ENCODE measurements around the gene DMPK.

DMPK gene

GRCh38 chr19:45786533-45786894 is 4.2 kb upstream of the DMPK start:
- no peak for DNase-seq (ENCODE audit: low read depth)

DNA sequence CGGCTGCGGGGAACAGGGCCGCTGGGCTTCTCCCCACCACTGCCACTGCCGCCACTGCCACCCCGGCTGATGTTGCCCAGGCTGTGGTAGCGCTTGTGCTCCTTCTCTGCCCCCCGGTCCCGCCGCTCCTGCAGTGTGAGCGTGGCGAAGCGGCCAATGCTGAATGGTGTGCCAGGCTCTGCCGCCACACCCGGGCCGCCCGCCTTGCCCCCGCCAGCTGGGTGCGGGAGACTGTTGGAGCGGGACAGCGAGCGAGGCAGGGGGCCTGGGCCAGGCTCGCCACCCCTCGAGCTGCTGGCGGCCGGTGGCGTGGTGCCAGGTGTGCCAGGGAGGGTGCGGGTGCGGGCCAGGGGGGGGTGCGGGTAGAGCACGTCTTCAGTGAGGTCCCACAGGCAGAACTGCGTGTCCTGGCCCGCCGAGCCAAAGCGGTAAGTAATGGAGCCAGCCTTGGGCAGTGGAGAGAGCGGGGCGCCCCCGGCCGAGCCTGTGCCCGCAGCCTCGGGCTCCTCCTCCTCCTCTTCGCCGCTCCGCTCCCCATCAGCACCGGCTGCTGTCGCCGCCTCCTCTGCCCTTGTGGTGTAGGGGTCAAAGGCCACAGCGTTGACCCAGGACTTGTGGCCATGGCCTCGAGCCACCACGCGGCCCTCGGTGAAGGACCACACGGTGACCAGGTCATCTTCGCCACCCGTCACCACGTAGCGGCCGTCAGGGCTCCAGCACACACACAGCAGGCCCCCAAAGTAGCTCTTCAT is 3.7 kb upstream of the DMPK start:
- no peak for DNase-seq (ENCODE audit: low read depth)

DNA sequence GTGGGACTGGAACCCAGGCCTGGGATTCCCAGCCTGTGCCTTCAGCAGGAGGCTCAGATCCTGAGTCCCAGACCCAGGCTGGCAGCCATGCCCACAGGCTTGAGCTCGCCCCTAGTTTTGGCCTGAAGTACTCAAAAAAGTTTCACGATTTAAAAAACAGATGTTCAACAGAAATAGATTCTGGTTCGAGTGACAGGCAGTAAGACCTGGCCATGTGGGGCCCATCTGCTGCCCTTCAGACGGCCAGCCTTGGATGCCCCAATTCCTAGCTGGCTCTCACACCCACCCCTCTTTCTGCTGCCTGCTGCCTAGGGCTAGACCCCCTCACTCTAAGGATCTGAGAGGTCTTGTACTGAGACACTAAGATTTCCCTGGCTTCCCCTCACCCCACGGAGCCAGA is 2.8 kb upstream of the DMPK start:
- no peak for DNase-seq (ENCODE audit: low read depth)

DNA sequence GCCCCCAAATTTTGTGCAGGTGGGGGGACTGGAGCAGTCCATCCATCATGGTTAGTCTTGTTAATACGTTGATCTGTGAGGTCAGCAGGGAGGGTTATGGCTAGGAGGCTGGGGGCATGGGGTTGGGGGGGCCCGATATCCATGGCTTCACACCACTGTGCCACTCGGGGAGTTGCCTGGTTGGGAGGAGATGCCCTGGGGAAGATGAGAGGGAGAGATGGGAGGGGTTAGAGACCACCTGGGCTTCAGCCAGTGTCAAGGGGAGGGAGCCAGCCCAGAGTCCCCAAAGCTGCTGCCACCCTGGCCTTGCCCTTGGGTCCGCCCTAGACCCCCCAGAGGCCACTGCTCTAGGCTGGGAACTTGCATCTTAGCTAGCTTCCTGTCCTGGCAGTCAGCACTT is 1.8 kb upstream of the DMPK start:
- no peak for DNase-seq (ENCODE audit: low read depth)

GRCh38 chr19:45782820-45783785 is 813 bp upstream of the DMPK start:
- no peak for DNase-seq (ENCODE audit: low read depth)

DNA sequence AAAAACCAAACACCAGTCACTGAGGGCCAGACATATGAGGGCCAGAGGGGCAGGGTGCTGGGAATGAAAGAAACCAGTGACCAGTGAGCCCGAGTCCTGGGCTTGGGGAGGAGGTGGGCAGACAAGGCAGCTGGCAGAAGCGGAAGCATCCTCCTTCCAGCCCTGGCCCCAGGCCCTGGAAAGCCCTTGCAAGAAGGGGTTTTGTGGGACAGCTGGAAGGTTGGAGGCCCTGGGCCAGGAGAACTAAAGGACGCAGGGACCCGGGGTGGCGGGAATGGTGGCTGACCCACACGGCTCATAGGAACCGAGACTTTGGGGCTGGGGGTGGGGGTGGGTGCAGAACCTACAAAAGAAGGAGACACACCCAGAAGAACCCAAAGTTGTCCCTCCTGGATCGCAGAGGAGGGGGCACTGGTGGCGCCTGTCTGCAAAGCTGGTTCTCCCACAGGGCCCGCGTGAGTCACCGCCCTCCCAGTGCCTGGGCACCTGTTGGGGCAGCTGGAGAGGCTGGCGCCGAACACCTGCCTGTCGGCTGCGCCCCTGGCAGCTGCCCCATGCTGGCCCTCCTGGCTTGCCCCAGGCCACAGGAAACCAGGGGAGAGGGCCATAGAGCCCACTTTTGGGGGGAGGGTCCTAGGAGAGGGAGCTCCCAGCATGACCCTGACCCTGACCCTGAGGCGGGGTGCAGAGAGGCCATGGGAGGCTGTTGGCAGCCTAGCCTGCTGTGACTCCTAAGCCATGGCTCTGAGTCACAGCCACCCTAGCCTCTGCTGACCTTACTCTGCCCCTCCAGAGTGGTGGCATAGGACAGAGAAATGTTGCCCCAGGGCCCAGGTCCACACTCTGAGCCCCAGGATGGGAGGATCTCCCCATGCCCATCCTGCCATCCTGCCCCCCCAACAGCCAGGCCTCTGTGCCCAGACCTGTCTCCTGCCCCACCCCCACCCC is 802 bp downstream of the DMPK start:
- DNase-seq (ENCODE audit: low read depth) = no peak

DNA sequence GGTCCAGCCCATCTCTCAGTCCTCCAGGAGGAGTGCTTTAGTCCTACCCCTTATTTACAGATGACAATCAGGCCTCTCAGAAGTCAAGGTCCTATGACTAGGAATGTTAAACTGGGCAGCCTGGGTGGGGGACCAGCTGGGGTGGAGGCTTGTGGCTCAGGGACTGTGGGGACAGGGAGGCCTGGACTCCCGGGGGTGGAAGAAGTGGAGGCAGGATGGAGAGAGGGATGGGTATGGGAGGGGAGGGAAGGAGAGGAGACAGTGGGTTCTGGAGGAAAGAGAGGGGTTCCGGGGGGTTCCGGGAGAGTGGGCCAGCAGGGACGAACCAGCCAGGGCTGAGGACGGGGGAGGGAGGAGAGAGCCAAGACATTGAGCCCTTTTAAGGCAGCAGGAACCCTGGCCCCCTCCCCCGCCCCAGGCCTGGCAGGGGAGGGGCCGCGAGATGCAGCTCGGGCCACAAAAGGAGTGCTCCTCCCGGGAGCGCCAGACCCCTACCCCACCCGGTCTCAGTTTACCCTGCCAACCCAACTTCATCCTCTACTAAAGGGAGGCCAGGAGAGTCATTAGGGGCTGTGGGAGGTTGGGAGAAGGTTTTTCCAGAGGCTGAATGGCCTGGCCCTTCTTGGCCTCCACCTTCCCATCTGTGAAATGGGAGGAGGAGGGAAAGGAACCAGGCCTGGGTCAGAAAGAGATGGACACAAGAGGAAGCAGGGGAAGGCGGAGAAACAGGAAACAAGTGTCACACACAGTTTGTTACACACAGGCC is 1.7 kb downstream of the DMPK start:
- no peak for DNase-seq (ENCODE audit: low read depth)

- DNase-seq (ENCODE audit: low read depth) = no peak
Measured at GRCh38 chr19:45780146-45780447, 2.2 kb downstream of the DMPK start.

DNA sequence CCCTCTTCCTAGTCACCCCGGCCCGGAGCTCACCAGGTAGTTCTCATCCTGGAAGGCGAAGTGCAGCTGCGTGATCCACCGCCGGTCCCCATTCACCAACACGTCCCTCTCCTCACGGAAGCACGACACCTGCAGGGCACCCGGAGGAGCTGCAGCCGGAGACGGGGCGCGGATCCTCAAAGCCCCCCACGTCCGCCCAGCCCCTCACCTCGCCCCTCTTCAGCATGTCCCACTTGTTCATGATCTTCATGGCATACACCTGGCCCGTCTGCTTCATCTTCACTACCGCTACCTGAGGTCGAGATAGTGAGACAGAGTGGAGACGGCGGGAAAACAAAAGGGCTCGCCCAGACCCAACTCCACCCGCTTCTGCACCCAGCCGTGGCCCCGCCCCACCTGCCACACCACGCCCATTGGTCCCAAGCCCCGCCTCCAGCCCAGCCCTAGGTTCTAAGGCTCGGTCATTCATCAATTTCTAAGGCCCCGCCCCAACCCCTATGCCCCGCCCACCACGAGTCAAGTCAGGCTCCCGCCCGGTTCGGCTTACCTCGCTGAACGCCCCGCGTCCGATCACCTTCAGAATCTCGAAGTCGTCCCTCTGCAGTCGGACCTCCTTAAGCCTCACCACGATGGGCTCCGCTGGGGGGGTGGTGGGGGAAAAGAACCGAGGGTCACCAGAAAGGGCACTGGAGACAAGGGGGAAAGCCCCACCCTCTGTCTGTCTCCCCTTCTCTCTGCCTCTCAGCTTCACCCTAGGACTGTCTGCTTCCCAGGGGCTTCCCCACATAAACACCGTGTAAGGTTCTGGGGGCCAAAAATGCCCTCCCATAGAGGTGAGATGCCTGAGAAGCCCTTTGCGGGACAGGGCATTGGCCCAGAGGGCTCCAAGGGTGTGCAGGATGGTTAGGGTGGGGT is 2.8 kb downstream of the DMPK start:
- DNase-seq (ENCODE audit: low read depth) = peak; percentile 50

DNA sequence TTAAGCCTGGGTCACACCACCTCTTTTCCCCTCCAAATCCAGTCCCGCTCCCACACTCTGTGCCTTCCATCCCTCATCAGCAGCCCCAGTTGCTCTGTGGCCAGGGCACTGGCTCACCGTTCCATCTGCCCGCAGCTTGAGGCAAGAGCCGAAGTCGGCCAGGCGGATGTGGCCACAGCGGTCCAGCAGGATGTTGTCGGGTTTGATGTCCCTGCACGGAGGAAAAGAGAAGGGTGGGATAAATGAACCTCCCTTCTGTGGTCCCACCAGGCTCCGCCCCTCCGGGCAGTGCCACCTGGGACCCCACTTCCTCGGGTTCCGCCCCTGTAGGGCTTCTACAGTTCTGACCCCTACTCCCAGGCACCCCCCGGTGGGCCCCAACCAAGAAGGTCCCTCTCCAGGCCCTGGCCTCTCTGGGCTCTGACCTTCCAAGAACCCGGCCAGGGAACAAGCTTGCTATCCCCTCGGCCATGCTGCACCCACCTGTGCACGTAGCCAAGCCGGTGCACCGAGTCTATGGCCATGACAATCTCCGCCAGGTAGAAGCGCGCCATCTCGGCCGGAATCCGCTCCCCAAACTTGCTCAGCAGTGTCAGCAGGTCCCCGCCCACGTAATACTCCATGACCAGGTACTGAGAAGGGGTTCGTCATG is 4.2 kb downstream of the DMPK start:
- no peak for DNase-seq (ENCODE audit: low read depth)

- no peak for DNase-seq (ENCODE audit: low read depth)
Measured at GRCh38 chr19:45777395-45777961, 4.8 kb downstream of the DMPK start.

DNA sequence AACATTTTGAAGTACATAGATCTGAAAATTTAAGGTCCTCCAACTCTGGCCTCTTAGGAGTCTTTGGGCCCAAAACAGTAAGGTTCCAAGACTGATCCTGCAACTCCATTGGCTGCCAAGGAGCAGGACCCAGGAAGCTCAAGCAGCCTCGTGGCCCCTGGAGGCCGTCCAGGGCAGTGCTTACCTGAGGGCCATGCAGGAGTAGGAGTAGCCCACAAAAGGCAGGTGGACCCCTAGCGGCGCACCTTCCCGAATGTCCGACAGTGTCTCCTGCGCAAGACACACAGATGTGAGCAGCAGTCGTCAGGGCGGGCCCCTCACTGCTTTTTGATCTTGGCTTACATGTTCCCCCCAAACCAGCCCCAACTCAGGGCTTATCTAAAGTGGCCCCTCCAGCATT is 7.5 kb downstream of the DMPK start:
- no peak for DNase-seq (ENCODE audit: low read depth)

- DNase-seq (ENCODE audit: low read depth) = no peak
Measured at GRCh38 chr19:45773384-45773783, 8.9 kb downstream of the DMPK start.

- no peak for DNase-seq (ENCODE audit: low read depth)
Measured at GRCh38 chr19:45772912-45773311, 9.4 kb downstream of the DMPK start.

GRCh38 chr19:45772130-45772840 is 10.0 kb downstream of the DMPK start:
- DNase-seq (ENCODE audit: low read depth) = no peak

GRCh38 chr19:45771311-45771933 is 10.9 kb downstream of the DMPK start:
- DNase-seq (ENCODE audit: low read depth) = no peak

DNA sequence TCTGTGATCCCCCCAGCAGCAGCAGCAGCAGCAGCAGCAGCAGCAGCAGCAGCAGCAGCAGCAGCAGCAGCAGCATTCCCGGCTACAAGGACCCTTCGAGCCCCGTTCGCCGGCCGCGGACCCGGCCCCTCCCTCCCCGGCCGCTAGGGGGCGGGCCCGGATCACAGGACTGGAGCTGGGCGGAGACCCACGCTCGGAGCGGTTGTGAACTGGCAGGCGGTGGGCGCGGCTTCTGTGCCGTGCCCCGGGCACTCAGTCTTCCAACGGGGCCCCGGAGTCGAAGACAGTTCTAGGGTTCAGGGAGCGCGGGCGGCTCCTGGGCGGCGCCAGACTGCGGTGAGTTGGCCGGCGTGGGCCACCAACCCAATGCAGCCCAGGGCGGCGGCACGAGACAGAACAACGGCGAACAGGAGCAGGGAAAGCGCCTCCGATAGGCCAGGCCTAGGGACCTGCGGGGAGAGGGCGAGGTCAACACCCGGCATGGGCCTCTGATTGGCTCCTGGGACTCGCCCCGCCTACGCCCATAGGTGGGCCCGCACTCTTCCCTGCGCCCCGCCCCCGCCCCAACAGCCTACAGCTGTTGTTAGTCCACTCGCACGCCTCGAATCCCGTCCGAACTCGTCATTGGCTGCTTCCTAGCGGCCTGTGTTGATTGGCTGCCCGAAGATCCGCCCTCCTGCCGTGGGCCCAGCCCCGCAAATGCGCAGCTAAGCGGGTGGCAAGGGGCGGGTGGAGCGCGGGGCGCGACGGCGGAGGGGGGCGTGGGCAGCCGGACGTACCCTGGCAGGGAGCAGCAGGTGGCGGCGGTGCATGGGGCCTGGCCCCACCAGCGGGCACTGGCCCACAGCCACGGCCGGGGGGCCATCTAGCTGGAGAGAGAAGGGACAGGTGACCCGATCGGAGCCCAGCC is 11.8 kb downstream of the DMPK start:
- DNase-seq (ENCODE audit: low read depth) = peak; percentile 85

All from stimulated activated CD8-positive, alpha-beta memory T cell treated with anti-CD3 and anti-CD28 coated beads, Interleukin-12 subunit alpha, Interleukin-12 subunit beta, amount 100 ng/mL, for 1 hour (primary cell).